Stimulated activated CD8-positive, alpha-beta memory T cell treated with anti-CD3 and anti-CD28 coated beads, Interleukin-4, amount 100 ng/mL, for 24 hours (primary cell): ENCODE measurements around the gene MAPK12.

Experiments
- DNase-seq: peaks from one replicate; pipeline ENCODE4 v3.0.0-alpha.2; 2020; ENCODE audit warnings: low read depth

MAPK12 gene

DNA sequence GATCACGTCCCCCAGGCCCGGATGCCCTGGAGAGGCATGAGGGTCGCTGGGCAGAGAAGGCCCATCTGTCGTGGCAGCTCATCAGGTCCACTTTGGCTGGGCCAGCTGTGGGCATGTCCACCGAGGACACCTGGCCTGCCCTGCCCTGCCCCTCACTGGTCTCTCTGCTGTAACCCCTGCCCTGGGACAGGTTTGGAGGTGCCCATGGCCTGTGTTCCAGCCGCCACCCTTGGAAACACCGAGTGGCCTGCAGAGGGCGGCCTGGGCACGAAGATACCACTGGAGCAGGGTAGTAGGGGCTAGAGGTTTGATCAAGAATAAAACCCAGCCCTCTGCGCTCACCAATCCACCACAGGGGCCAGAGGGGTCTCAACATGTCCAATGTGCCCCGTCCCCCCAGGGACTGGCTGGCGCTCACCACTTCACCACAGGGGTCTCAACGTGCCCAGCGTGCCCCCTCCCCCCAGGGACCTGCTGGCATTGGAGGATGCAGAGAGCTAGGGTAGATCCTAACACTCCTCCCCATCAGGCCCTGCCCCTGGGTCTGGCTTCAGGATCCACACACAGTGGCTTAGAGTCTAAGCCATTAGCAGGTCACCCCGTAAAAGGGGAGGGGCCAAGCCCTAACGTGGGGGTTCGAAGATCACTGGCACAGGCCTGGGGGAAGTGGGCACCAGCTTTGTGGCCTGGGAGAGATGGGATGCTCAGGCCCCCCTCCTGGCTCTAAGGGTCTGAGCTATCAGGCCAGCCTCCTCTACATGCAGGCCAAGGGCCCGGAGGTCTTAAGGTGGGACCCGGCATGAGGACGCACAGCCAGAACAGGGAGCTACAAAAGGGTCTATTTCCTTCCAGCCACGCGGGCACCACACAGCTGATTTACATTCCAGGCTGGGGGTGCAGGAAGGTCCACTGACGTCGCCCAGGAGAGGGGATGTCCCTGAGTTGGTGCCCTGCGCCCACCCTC lies 9.1 kb downstream of the MAPK12 start:
- peak; percentile 58 for DNase-seq

DNA sequence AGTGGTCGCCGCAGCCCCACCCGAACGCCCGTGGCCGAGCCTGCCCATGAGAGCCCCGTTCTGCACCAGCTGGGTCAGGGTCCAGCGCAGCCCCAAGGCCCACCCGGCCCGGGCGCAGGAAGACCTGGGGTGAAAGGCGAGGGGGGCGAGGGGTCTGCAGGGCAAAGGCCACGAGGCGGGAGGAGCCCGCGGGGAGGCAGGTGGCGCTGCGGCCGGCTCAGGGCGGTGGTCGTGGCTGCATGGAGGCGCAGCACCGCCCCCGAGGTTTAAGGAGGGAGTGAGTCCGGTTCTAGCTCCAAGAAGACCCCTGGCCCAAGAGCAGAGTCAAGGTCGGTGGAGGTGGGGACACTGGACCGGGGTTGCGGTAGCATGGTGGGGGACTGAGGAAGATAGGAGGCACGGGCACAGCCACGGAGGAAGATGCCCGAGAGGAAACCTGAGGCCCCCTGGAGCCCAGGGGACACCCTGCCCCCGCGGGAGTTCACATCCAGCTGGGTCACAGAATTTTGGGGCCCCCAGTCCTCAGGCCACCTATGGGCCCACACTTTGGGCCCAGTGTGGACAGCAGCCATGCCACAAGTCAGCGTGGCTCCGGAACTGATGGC lies 9.9 kb downstream of the MAPK12 start:
- no peak for DNase-seq

DNA sequence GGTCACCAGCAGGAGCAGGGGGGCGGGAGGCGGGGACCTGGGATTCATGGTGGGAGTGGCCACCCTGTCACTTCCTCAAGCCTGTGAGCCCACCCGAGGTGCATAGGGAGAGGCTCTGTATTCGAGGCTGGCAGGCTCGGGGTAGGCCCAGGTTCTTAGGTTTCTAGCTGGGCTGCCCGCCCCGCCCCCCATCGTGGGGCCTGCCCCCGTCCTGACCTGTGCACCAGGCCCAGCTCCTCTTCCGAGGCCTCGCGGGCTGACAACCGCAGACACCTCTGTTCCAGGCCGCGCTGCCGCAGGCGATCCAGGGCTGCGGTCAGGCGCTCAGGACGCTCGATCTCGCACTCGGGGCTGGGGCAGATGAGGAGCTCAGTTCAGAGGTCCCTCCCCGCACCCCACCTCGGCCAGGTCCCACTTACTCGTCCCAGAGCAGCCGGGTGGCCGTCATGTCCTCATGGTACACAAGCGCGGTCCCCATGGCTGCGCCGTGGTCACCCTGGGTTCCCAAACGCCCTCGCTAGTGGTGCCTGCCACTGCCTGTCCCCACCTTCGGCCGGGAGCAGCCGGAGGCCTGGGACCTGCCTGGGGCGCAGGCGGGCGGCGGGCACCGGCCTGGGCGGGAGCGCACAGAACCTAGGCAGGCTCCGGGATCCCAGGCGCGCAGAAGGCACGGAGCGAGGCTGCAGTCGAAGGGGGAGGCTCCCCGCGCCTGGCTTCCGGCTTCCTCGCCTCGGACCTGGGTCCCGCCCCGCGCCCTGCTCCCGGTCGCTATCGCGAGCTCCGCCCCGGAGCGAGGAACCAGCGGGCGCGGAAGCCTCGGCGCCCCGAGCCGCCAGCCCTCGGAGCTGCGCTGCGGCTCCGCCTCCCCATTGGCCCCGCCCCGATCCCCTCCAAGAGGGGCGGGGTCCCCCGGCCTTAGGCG lies 10.7 kb downstream of the MAPK12 start, which contains the start of gene HDAC10:
Gene HDAC10 (minus strand): TSS at position 711 of the 922 bp plus-strand sequence. CDS start 233 bp downstream, at position 478.
- DNase-seq = peak; percentile 76

DNA sequence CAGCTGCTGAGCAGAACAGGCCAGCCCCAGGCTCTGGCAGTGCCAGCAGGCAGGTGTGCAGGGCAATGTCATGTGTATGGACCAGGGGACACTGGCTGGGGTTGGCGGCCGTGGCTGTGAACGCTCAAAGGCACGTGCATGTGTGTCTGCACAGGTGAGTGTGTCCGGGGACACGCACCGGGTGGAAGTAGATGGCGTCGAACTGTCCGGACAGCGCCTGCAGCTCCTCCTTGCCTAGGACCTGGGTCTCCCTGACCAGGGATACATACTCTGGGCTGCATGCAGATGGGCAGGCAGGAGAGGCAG lies 11.3 kb downstream of the MAPK12 start:
- DNase-seq = no peak

DNA sequence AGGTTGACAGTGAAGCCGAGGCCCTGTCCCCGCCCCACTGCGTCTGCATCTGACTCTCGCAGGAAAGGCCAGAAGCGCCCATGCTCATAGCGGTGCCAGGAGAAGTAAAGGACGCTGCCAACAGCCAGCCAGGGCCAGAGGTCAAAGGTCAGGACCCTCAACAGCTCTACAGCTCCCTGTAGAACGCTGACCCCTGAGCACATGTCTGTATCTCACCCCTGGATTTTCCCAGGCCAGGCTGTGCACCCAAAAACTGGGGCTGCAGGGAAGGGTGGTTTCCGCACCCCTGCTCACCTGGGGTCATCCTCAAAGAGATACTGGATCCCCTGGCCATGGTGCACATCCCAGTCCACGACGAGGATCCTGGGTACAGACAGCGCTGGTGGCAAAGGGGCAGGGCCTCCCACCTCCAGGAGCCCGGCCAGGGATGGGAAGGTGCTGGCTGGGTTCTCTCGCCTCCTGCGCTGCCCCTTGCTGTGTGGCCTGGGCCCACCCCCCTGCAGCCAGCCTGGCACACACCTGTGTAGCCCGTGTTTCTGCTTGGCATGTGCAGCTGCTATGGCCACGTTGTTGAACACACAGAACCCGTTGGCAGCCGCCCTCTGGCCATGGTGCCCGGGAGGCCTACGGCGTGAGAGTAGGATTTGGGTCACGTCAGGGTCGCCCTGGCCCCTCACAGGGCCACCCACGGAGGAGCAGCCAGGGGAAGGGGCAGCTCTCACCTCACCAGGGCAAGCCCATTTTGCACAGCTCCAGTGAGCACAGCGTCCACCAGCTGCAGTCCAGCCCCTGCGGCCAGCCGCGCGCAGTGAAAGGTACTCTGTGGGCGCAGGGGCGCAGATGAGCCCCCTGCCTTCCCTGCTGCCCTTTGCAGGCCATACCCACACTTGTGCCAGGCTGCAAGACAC lies 11.9 kb downstream of the MAPK12 start:
- DNase-seq = no peak

DNA sequence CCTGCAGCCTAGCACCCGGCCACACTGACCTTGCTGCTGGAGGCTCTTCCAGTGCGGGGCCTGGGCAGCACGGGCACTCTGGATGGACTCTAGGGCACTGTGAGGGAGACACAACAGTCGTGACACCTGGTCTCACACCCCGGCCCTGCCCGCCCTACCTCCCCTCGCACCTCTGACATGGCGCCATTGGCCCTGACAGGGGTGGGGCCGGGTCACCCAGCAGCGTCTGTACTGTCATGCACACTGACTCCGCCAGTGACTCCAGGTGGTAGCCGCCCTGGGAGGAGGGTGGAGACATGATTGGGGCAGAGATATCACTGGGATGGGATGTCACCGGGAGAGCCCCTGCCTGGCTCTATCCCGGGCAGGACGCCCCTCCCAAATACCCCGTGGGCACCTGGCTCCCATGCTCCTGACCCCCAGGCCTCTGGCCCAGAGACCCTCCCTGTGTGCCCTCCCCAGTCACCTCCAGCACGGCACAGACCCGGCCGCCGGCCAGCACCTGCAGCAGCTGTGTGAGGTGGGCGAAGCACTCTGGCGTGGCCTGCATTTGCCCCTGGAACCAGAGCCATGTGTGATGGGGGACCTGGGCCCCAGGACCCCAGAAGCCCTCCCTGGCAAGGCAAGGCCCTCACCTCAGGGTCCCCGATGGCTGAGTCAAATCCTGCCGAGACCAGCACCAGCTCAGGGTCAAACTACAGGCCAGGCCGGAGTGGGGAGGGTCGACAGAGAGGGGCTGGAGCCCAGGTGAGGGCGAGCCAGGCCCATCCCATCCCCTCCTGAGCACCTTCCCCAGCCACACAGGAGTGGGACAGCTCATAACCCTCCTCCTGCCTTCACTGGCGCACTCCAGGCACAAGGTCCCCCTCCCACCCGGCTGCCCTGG lies 13.0 kb downstream of the MAPK12 start:
- no peak for DNase-seq

DNA sequence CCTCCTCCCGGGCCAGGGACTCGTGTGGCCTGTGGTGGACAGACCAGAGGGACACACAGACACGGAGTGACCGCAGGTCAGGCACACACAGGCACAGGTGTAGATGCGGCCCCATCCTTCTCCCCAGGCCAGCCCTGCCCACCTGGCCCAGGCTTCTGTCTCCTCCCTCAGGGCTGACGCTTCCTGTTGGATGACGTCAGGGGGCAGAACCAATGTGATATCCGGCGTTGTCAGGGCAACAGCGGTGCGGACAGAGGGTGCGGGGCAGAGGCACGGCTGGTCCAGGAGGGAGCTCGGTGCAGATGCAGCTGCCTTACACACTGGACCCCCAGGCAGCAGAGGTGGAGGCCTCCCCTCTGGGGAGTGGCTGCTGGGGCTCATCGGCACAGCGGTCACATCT lies 13.7 kb downstream of the MAPK12 start:
- peak; percentile 29 for DNase-seq

DNA sequence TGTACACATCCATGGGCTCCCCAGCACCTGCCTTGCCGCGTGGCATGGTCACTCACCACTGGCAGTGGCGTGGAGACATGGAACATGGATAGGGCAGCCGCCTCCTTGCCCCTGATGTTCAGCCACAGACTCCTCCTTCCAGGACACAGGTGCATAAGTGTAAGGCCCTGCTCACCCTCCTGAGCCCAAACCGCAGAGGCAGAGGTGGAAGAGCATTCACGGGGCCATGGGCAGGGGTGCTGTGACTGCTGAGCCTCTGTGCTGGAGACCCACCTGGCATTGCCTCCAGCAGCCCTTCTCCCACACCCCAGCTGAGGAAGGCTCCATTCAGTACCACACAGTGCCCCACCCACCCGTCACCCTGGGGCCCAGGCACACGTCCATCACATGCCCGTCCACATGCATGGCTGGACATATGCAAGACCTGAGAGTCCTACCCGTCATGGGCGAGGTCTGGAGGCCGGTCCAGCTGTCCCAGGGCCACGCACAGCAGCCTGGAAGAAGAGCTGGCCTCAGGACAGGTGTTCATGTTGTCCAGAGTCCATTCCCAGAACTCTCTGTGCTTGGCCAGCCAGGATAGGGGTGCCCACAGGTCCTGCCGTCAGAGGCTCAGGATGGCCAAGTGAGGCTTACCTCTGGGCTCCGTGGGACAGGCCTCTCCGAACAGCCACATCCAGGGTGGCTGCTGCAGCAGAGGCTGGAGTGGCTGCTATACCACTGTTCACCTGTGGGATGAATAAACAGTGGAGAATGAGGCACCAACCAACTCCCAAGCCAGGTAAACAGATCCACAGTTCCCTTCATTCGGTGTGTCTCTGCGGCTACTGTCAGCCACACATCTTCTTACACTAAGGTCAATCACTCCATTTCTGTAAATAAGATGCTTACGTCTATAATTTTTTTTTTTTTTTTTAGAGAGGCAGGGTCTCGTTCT lies 15.0 kb downstream of the MAPK12 start:
- DNase-seq = no peak

DNA sequence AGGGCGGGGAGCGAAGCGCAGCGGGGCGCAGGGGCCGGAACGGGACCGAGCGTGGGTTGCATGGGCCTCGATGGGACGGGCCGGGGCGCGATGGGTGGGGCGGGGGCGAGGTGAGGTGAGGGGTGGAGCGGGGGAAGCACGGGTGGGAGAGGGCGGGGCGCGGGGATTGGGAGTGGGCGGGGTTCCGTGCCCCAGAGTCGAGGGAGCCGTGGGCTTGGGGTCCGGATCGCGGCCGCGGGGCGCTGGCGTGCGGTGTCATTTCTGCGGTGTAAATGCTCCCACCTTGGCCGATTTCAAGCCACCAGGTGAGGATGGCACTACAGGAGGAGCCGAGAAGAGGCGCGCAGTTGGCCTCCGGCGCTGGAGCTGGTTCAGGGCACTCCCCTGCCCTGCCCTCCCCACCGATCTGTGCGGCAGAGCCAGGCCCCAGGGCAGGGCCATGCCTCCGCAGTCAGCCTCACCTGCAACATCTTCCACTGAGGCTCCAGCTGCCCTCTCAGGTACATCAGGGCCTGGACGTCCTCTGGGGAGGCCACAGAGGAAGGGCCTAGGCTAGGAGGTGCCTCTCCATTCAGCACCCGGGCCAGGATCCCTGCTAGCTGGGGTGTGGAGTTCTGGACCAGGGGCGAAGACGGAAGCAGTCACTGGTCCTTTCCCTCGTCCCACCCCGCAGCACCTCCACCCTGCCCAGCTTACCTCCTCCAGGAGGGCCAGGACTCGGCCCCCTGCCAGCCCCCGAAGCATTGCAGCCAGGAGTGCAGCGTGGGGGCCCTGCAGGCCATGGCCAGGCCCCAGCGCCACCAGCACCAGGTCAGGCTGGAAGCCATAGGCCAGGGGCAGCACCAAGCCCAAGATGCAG lies 16.0 kb downstream of the MAPK12 start:
- no peak for DNase-seq

DNA sequence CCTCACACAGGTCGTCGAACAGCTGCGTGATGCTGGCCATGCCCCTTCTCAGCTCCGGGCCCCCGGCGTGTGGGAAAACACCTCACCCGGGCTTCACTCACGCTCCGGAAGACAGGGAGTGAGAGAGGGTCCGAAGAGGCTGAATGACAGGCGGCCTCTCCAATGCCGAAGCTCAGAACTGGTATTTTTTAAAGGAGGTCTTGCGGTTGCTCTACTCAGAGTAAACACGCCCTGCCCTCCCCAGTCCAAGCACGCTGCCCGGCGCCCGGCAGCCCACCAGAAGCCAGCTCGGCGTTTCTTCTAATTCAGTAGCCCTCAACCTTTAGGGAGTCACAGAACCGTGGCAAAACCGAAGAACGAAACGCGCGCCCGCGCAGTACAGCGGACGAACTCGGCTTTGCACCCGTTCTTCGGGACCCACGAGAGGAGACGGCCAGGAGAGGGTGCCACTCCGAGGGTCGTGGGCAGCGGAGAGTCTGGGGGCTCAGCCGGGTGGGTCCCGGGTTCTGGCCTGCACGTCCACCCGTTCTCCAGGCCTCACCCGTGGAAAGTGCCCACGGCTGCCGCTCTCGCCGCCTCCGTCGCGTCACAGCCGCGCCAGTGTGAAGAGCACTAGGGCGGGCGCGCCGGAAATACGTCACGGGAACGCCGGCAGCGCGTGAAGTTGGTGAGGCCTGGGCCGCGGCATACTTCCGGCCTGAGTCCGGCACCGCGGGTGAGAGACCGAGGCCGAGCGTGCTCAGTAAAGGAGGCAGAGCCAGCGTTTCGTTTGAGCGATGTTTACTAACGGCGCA lies 16.9 kb downstream of the MAPK12 start, which contains the start of gene TUBGCP6:
Gene TUBGCP6 (minus strand): TSS at position 604 of the 794 bp plus-strand sequence. CDS start 564 bp downstream, at position 40.
- peak; percentile 92 for DNase-seq

DNA sequence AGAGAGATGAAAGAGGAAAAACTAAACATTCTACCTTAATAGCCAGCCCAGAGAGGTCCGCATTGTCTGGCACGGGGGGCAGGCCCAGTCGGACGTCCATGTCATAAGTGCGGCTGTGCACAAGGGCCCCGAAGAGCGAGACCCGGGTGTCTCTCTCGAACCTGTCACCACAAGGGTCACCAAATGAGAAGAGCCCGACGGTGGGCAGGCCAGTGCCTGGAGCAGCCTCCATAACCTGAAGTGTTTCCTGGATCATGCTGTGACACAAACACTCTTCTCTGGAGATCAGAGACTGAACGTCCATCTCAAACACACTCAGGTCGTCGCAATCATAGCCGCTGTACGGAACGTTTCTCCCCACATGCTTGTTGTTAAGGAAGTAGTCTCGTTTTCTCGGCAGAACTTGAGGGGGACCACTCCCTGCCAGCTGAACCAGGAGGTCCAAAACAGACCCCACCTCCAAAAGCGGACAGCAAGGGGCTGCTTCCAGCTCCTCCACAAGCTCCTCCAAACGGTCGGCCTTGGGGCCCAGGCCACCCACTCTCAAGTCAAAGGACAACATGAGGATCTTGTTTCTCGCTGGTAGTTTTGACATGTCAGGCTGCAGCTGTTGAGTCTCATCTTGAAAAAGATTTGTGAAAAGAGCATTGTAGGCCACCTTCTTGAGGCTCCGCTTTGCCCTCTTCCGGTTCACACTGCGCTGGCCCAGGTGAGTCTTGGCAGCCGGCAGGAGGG lies 17.6 kb downstream of the MAPK12 start:
- DNase-seq = no peak

DNA sequence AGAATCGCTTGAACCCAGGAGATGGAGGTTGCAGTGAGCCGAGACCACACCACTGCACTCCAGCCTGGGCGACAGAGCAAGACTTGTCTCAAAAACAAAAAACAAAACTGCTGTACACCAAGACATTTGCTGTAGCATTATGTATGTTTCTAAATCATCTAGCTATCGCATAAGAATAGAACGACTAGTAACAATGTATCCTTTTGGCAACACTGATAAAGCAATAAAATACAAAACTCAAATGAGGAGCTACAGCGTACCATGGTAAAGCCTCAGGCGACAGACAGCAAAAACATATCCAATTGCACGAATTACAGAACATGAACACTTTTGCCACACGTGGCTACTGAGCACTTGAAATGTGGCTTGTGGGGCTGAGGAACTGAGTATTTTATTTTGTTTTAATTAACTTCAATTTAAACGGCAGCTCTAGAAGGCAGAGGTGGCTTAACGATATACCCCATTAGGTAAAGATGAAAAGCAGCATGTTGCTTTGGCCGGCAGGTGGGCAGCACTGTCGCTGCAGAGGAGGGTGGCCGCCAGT lies 19.0 kb downstream of the MAPK12 start:
- no peak for DNase-seq

DNA sequence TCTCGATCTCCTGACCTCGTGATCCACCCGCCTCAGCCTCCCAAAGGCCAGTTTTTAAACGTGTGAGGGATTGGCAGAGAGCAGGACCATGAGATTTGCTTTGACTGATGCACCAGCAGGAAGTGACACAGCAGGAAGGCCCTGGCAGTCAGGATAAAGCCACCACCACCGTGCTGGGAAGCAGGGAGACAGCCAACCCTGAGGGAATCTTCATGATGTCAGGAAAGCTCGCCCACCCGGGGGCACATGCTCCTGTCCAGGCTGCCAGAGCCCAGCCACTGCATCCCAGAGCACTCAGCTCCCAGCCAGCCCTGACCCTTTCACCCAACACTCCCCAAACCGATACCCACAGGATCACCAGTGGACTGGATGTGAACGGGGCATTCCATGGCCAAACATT lies 22.7 kb downstream of the MAPK12 start:
- DNase-seq = no peak

DNA sequence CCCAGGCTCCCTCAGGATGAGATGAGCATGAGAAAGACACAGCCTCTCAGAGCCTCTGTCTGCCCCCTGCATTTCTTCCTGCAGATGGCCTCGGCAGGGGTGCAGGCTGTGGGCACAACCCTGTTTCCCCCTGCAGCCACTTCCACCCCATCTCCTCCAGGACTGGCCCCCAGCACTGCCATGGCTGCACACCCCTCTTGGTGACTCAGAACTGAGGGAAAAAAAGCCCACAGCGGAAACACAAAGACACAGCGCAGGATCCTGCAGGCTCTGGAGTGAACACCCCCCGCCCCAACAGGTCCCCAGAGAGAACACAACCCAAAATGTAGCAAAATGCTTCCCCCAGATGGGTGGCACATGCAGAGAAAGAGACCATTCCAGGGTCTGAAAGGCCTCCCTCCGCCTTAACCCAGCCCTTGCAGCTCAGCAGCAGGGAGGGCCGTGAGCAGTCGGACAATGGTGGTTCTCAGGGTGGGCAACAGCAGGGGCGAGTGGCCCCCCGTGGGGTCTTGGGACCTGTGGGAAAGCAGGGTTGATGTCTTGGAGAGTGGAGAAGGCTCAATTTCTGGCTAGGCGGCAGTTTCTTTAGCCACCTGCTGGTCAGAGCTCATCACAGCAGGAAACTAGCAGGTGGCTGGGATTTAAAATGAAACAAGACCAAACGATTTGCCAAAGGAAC lies 24.6 kb downstream of the MAPK12 start:
- no peak for DNase-seq

DNA sequence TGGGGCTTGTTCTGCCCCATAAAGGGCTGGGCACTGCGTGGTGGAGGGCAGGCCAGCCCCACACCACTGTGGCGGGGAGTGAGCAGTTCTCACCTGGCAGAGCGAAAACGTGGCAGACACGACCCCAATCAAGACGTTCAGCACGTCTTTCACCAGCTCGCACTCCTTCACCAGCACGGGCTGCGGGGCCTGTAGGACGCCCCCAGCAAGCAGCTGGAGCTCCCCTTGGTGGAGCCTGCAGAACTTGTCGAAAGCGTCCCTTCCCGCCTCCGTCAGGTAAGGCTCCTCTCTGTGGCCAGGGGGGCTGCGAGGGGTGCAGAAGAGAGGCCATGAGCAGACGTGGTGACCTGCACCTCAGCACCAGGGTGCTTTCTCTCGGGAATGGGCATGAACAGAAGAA lies 28.3 kb downstream of the MAPK12 start:
- no peak for DNase-seq
